ENCODE results near the gene C1QTNF1.
A peak's percentile ranks its signal among the peaks of the same experiment; 100 is the strongest.

The C1QTNF1 gene

DNA sequence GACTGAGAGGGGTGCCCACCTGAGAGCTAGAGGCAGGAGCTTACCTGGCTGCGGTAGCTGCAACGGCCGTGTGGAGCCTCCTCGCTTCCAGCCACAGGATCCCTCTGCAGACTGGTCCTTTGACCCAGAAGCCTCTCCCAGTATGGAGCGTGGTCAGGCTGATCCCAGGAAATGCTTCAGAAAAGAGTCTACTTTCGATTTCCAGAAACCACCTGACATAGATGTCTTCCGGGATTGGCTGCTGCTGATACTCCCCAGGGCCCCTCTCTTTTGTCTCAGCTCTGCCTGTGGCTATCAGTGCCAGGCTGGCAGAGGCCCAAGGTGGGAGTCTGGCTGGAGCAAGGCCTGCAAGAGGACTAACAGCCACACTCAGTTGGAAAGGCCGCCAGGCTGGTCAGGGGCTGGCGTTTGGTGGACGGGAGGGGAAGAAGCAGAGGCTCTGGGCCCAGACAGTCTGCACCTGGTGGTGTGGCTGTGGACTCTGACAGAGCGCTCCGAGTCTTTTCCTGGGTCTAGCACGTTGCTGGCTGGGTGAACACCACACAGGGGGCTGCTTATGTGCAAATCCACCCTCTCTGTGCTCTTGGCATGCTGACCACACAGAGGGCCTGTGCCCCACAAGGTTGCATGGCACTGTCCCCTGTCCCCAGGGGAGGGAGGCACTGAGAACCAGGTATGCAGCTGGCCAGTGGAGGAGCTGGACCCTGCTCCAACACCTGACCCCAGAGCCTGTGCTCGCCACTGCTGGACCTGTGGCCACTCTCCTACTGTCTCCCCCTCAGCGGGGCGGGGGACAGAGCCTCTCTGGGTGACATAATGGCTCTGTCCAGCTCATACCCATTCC is 44.0 kb upstream of the C1QTNF1 start, which contains the start of gene LGALS3BP:
Gene LGALS3BP, minus strand, starts transcription at position 144 of the 844 bp plus-strand sequence. CDS start 2,732 bp downstream, outside the sequence.
- TF ChIP-seq, protein P1, sequence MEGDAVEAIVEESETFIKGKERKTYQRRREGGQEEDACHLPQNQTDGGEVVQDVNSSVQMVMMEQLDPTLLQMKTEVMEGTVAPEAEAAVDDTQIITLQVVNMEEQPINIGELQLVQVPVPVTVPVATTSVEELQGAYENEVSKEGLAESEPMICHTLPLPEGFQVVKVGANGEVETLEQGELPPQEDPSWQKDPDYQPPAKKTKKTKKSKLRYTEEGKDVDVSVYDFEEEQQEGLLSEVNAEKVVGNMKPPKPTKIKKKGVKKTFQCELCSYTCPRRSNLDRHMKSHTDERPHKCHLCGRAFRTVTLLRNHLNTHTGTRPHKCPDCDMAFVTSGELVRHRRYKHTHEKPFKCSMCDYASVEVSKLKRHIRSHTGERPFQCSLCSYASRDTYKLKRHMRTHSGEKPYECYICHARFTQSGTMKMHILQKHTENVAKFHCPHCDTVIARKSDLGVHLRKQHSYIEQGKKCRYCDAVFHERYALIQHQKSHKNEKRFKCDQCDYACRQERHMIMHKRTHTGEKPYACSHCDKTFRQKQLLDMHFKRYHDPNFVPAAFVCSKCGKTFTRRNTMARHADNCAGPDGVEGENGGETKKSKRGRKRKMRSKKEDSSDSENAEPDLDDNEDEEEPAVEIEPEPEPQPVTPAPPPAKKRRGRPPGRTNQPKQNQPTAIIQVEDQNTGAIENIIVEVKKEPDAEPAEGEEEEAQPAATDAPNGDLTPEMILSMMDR (conservative IDR thresholded peaks at IDR 0.05; ENCODE audit: low read depth): no peak
- H3K27ac ChIP-seq: peak within 1 kb of the TSS; percentile 88
- ChIA-PET CTCF (interaction anchor here (0.6 kb wide), 1 partner anchor 282 kb away, joined by 3 read pairs; no protein-coding TSS in a partner anchor), POLR2A (ENCODE audit: low non-redundant PET) (no interaction called here)
- DNase-seq (ENCODE audit: low spot score): peak; percentile 93

DNA sequence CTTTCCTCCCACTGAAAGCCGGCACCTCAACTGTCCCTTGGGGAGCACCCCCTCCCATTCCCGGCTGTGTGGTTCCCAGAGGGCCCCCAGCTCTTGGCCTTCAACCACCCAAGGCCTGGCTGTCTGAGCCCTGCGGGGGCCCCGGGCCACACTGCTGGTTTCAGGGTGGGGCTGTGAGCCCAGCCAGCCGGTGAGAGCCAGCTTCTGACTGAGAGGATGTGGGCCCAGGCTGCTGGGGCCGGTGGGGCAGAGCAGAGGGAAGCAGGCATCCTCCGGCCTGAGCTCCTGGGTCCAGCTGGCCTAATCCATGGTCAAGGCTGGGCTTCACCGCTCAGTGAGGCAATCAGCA is 43.4 kb upstream of the C1QTNF1 start:
- POLR2A ChIA-PET (ENCODE audit: low non-redundant PET): no interaction called here
- CTCF ChIA-PET: interaction anchor here (0.6 kb wide), 1 partner anchor 30 kb away, joined by 3 read pairs; no protein-coding TSS in a partner anchor
- no peak for DNase-seq (ENCODE audit: low spot score)
- TF ChIP-seq, protein P1 (conservative IDR thresholded peaks at IDR 0.05; ENCODE audit: low read depth): no peak
- peak overlapping the region; percentile 88 for H3K27ac ChIP-seq

DNA sequence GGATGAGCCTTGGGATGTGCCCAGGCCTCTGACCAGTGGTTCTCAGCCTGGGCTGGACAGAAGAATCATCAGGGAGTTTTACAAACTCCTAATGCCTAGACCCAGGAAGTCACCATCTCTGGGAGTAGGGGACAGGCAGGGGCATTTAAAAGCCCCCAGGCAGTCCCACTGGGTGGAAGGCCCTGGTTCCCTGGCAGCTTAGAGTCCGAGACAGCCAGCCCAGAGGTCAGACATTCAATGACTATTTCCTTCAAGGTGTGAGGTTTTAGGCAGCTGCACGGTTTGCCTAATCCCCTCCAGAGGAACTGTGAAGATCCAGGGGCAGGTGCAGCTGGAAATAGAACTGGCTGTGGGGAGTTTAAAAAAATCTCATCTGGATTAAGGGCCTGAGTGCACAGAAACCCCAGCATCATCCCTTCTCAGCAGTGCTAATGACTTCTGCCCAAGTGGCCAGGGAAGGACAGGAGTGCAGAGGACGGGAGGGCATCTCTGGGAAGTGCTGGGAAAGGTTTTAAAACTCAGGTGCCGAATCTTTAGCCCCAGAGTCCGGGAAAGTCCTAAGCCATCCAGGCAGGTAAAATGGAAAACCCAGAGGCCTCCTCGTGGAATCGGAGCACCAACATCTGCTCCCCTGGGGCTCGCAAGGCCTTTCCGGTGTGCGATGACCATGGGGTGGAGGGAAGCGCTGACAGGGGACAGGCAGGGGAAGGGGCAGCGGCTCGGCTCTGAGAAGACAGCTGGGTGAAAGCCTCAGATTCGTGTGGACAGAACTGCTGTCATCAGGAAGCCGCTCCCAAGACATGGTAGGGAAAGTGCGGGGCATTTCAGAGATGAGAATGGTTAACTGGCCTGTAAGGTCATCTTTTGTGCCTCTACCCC is 42.7 kb upstream of the C1QTNF1 start:
- DNase-seq (ENCODE audit: low spot score): no peak
- TF ChIP-seq, protein P1 (conservative IDR thresholded peaks at IDR 0.05; ENCODE audit: low read depth): no peak
- peak overlapping the region; percentile 88 for H3K27ac ChIP-seq

DNA sequence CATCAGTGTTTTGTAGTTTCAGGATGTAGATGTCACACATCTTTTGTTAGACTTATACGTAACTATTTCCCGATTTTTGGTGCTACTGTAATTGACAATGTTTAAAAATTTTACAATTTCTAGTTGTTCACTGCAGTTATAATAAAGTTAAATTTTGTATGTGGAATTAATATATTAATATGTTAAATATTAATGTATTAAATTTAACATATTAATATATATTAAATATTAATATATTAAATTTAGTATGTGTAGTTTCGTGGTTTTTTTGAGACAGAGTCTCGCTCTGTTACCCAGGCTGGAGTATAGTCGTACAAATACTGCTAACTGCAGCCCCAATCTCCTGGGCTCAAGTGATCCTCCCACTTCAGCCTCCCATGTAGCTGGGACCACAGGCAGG is 38.6 kb upstream of the C1QTNF1 start:
- TF ChIP-seq, protein P1 (conservative IDR thresholded peaks at IDR 0.05; ENCODE audit: low read depth): no peak
- H3K27ac ChIP-seq: no peak overlapping the region
- POLR2A ChIA-PET (ENCODE audit: low non-redundant PET): no interaction called here
- CTCF ChIA-PET: interaction anchor here (1.7 kb wide), 1 partner anchor 60 kb away, joined by 6 read pairs; no protein-coding TSS in a partner anchor
- no peak for DNase-seq (ENCODE audit: low spot score)

More for the DNA sequence above, 42.7 kb upstream of the C1QTNF1 start:
- ChIA-PET POLR2A (ENCODE audit: low non-redundant PET) (no interaction called here), CTCF (interaction anchor here (0.6 kb wide), 1 partner anchor 30 kb away, joined by 3 read pairs; no protein-coding TSS in a partner anchor)

DNA sequence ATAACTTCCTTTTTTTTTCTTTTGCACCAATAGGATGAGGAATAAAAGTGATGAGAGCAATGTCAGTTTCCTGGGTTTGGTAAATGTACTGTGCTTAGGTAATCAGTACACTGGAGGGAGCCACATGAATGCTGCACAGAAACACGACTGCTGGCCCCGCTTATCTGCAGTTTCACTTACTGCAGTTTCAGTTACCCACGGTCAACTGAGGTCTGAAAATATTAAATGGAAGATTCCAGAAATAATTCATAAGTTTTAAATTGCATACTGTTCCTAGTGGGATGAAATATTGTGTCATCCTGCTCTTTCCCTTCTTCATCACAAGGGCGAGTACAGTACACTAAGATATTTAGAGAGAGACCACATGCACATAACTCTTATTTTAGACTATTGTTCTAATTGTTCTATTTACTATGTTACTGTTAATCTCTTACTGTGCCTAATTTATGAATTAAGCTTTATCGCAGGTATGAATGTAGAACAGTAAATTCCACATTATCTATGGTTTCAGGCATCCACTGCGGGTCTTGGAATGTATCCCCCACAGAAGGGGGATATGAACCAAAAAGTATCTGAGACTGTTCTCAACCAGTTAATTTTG is 37.8 kb upstream of the C1QTNF1 start:
- ChIA-PET CTCF (interaction anchor here (0.7 to 1.6 kb wide), 2 partner anchors 120 to 667 kb away, joined by 3 to 6 read pairs; no protein-coding TSS in a partner anchor), POLR2A (ENCODE audit: low non-redundant PET) (no interaction called here)
- TF ChIP-seq, protein P1 (conservative IDR thresholded peaks at IDR 0.05; ENCODE audit: low read depth): no peak
- peak overlapping the region; percentile 73 for H3K27ac ChIP-seq
- no peak for DNase-seq (ENCODE audit: low spot score)

Measured in RWPE1 (cell line).